Subcutaneous adipose tissue (tissue), 4 donors: ENCODE results near the gene PHACTR2. TPM values are rescaled to one million over a fixed set of nuclear protein-coding genes. Genes with fewer than 3 reads are reported as not detected.

Experiments used
- CTCF ChIP-seq: fragments of 450-650 bp; IDR thresholded peaks from one replicate; pipeline ENCODE4 v1.5.1; 2016; ENCODE audit warnings: low read depth, mild to moderate bottlenecking, control low read depth, antibody characterized with exemption, moderate library complexity
- total RNA-seq, 4 donors: library from RNA; depleted of rRNA; stranded (reverse); fragments of >200 nt; gene quantifications; one replicate each; pipeline ENCODE4 v1.1.0, GENCODE V29; 2016

Gene PHACTR2
- total RNA-seq, 4 donors from 2014 or later, result 45.1 to 73.2 (median 52.8) TPM

- TF ChIP-seq CTCF, result no peak
These were observed 5.0 kb downstream of the PHACTR2 start for GRCh38 chr6:143682805-143683204.

DNA sequence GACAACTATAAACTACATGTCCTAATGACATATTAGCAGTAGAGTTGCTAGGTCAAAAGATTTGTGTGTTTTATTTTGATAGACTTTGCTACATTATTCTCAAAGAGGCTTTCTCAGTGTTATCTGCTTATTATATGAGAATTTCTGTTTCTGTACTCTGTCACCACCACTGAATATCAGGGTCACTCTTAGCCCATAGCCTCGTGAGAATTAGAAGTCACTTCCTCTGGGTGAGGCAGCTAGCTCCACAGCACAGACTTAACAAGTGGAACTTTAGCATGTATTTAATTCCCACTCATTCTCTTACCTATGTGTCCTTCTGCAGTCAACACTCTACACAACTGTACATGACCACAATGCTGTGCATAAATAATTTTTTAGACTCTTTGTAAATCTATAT, 6.7 kb downstream of the PHACTR2 start:
- no peak for TF ChIP-seq CTCF

- no peak for TF ChIP-seq CTCF
These were observed 7.9 kb downstream of the PHACTR2 start for GRCh38 chr6:143685653-143686052.

- no peak for TF ChIP-seq CTCF
These were observed 9.8 kb downstream of the PHACTR2 start for GRCh38 chr6:143687591-143687990.

- TF ChIP-seq CTCF, result no peak
These were observed 10.9 kb downstream of the PHACTR2 start for GRCh38 chr6:143688681-143689080.

GRCh38 chr6:143689852-143690251, 12.1 kb downstream of the PHACTR2 start:
- no peak for TF ChIP-seq CTCF

DNA sequence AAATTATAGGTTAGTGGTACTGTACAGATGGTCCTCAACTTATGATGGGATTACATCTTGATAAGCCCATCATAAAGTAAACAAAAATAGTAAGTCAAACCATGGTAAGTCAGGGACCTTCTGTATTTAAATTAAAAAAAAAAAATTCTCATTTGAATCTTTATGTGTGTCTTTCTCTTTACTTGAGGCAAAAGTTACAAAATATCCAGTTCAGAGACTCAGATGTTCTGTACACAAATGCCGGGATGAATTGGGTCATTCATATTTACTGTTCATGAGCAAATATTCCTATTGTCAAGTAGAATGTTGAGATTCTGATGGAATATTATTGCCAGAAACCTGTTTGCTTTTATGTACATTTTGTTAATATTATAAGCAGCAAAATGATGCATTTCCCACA, 13.4 kb downstream of the PHACTR2 start:
- no peak for TF ChIP-seq CTCF
